ENCODE results near the gene TMEM74B.

- TF ChIP-seq EZH2phosphoT487 (IDR thresholded peaks at IDR 0.05; ENCODE audit: borderline replicate concordance, low read length) (no peak), EZH2 (IDR thresholded peaks at IDR 0.05; ENCODE audit: low read length, unreplicated experiment) (no peak)
Observed at GRCh38 chr20:1150968-1151367, 33.8 kb downstream of the TMEM74B start.

Data from PC-3 (cell line).